GM12878 (cell line): ENCODE data around the gene MARCHF6. TPM values are rescaled to one million over a fixed set of nuclear protein-coding genes. Genes with fewer than 3 reads are reported as not detected.

Experiments
- ATAC-seq: fragments of 200-7000 bp; cut with Tn5 transposase; 3 replicates; pipeline ENCODE4 v1.9.1; 2020; ENCODE audit warnings: mild to moderate bottlenecking, moderate library complexity
- BruUV-seq: library from RNA; stranded (reverse); fragments of 400-500 nt; replicated peaks from 2 replicates; lab custom pipeline; 2021; lab: Mats Ljungman, UMichigan
- CTCF ChIA-PET: fragments of 300-600 bp; sonication (Branson Sonifier 250); formaldehyde crosslinking; extraction: SDS; loops from one replicate; lab custom pipeline; 2021; ENCODE audit warnings: inconsistent platforms; lab: Yijun Ruan, JAX
- POLR2A ChIA-PET: fragments of 350-600 bp; formaldehyde crosslinking; extraction: SDS; loops from one replicate; lab custom pipeline; 2021; ENCODE audit warnings: inconsistent platforms; lab: Charles Lee
- RAD21 ChIA-PET: fragments of 300-600 bp; sonication (Branson Sonifier 250); formaldehyde crosslinking; loops from one replicate; lab custom pipeline; 2023; ENCODE audit warnings: antibody characterized with exemption; ENCODE audit not compliant: unreplicated experiment; lab: Charles Lee
- SMC1A ChIA-PET: fragments of 300-600 bp; sonication (Branson Sonifier 250); formaldehyde crosslinking; loops from one replicate; lab custom pipeline; 2023; ENCODE audit not compliant: unreplicated experiment, uncharacterized antibody; lab: Charles Lee
- DNase-seq: peaks from one replicate; pipeline ENCODE4 v3.0.0-alpha.2; 2011; ENCODE audit warnings: low read depth, low spot score
- FAIRE-seq: peaks from 3 replicates; lab custom pipeline; 2011; peaks lifted over from hg19 to GRCh38; lab: Jason Lieb, UNC
- H2AFZ ChIP-seq: 2 replicates; pipeline ENCODE4 v1.6.0; 2011; ENCODE audit warnings: low read depth, low read length, control low read depth; ENCODE audit not compliant: control insufficient read depth
- H3K27ac ChIP-seq: 2 replicates; pipeline ENCODE4 v1.5.1; 2011; ENCODE audit warnings: control low read depth; ENCODE audit not compliant: control insufficient read depth, insufficient read depth
- H3K27me3 ChIP-seq, 2 experiments: replicated peaks in 1 of 2; 2 replicates each; pipeline versions ENCODE4 v1.6.0 to v1.6.1; 2011; ENCODE audit warnings: low read length in 1 of 2; ENCODE audit not compliant: control insufficient read depth in 2 of 2, insufficient read depth in 2 of 2
- H3K36me3 ChIP-seq, 2 experiments: 2 replicates each; pipeline ENCODE4 v1.5.1; 2011; ENCODE audit warnings: low read length in 1 of 2; ENCODE audit not compliant: control insufficient read depth in 2 of 2, insufficient read depth in 2 of 2
- H3K4me1 ChIP-seq: 2 replicates; pipeline ENCODE4 v1.6.1; 2011; ENCODE audit warnings: mild to moderate bottlenecking, low read length, moderate library complexity, mixed read lengths; ENCODE audit not compliant: control insufficient read depth, insufficient read depth
- H3K4me2 ChIP-seq: 2 replicates; pipeline ENCODE4 v1.6.0; 2011; ENCODE audit warnings: control low read depth; ENCODE audit not compliant: control insufficient read depth, insufficient read depth
- H3K4me3 ChIP-seq: fragments of 200-600 bp; sonication (generic); 2 replicates; pipeline ENCODE4 v1.5.1; 2016
- H3K79me2 ChIP-seq: 2 replicates; pipeline ENCODE4 v1.6.0; 2011; ENCODE audit warnings: low read length; ENCODE audit not compliant: control insufficient read depth, insufficient read depth
- H3K9ac ChIP-seq: 2 replicates; pipeline ENCODE4 v1.8.0; 2011; ENCODE audit warnings: low read length, control low read depth, mixed read lengths; ENCODE audit not compliant: control insufficient read depth, insufficient read depth
- H3K9me3 ChIP-seq: replicated peaks from 3 replicates; pipeline ENCODE4 v1.5.1; 2011; ENCODE audit warnings: mild to moderate bottlenecking, low read length; ENCODE audit not compliant: control insufficient read depth, insufficient read depth
- H4K20me1 ChIP-seq: 2 replicates; pipeline ENCODE4 v1.6.0; 2011; ENCODE audit not compliant: control insufficient read depth, insufficient read depth
- CBX3 ChIP-seq: fragments of 200-600 bp; sonication (generic); IDR thresholded peaks from 2 replicates; pipeline ENCODE4 v1.6.1; 2016; ENCODE audit warnings: low read depth, borderline replicate concordance
- CEBPB ChIP-seq, 2 experiments: fragments of 150-350 bp in 1 of 2; IDR thresholded peaks; 2 replicates each; pipeline ENCODE4 v1.6.1; 2012 to 2014; ENCODE audit warnings: low read depth in 2 of 2, low read length in 2 of 2, borderline replicate concordance in 1 of 2, inconsistent platforms in 1 of 2
- CUX1 ChIP-seq: IDR thresholded peaks from 2 replicates; pipeline ENCODE4 v1.6.1; 2012; ENCODE audit warnings: improper control_type of control experiment, low read depth, low read length; ENCODE audit not compliant: insufficient replicate concordance
- E2F4 ChIP-seq: IDR thresholded peaks from 2 replicates; pipeline ENCODE4 v1.6.1; 2012; ENCODE audit warnings: low read depth, low read length, improper control_type of control experiment
- MYB ChIP-seq: fragments of 150-350 bp; IDR thresholded peaks from 2 replicates; pipeline ENCODE4 v1.6.1; 2014; ENCODE audit warnings: mild to moderate bottlenecking, low read depth, low read length, borderline replicate concordance
- POLR2A ChIP-seq: IDR thresholded peaks from 2 replicates; pipeline ENCODE4 v1.6.1; 2011; ENCODE audit warnings: low read depth, mild to moderate bottlenecking, low read length
- RELA ChIP-seq: fragments of 450-650 bp; IDR thresholded peaks from 2 replicates; pipeline ENCODE4 v1.8.0; 2014; ENCODE audit warnings: borderline replicate concordance; ENCODE audit not compliant: partially characterized antibody
- WRNIP1 ChIP-seq: IDR thresholded peaks from 2 replicates; pipeline ENCODE4 v1.6.1; 2011; ENCODE audit warnings: low read depth, low read length, improper control_type of control experiment, borderline replicate concordance
- ZBTB4 ChIP-seq: fragments of 450-650 bp; formaldehyde crosslinking; IDR thresholded peaks from 2 replicates; pipeline ENCODE4 v1.4.0; 2022; ENCODE audit warnings: mild to moderate bottlenecking, moderate library complexity
- ZNF207 ChIP-seq: fragments of 450-650 bp; IDR thresholded peaks from 2 replicates; pipeline ENCODE4 v1.6.1; 2014; ENCODE audit warnings: antibody characterized with exemption, mild to moderate bottlenecking, borderline replicate concordance
- WGBS: methylation state at CpG from one replicate; pipeline ENCODE4 v1.1.6; 2016; ENCODE audit warnings: low lambda C conversion rate; ENCODE audit not compliant: insufficient replicate concordance, insufficient coverage; ENCODE audit errors: missing lambda C conversion rate; 5-methylcytosine and 5-hydroxymethylcytosine counted together
- in situ Hi-C: fragments of 300-500 bp; cut with MboI; formaldehyde crosslinking; loops from 9 replicates; pipeline ENCODE4 v1.14.3; 2018; ENCODE audit warnings: mixed read lengths
- intact Hi-C: fragments of 100-400 bp; cut with micrococcal nuclease; formaldehyde crosslinking; loops from one replicate; pipeline ENCODE4 v1.14.2; 2022; ENCODE audit not compliant: unreplicated experiment
- polyA plus RNA-seq, 11 experiments: library from polyadenylated mRNA; depleted of rRNA in 4 of 11; unstranded in 6 of 11; stranded (reverse) in 5 of 11; fragments of >200 nt; fragmentation: Nextera tagmentation in 4 of 11; fragmentation: Illumina TruSeq in 1 of 11; extraction: Ambion mirVana in 4 of 11; extraction: Trizol in 1 of 11; gene quantifications; 1 replicate in 1 of 11; 2 replicates in 10 of 11; pipeline versions ENCODE4 v1.2.1 to v1.2.3, GENCODE V29; 2011 to 2016; ENCODE audit warnings: inconsistent platforms in 2 of 11, missing spikeins in 2 of 11, low read depth in 1 of 11
- total RNA-seq, 4 experiments: library from RNA; depleted of rRNA in 3 of 4; stranded (reverse); fragments of >200 nt in 3 of 4; fragmentation: Illumina TruSeq in 1 of 4; extraction: Trizol in 1 of 4; gene quantifications; 2 replicates each; pipeline versions ENCODE4 v1.2.1 to v1.2.3, GENCODE V29; 2013 to 2021

Gene MARCHF6
- total and polyA plus RNA-seq, 10 of the 15 experiments (the other 5 are each of a cell fraction or from before 2014, with no cell fraction given), result 39.1 to 172 (median 61.0) TPM

GRCh38 chr5:10319202-10319851 is 34.2 kb upstream of the MARCHF6 start:
- Histone ChIP-seq H3K27me3 (no peaks in the 10 kb centered on the region), H3K79me2 (no peaks in the 10 kb centered on the region)
- TF ChIP-seq ZBTB4 (no peak), CEBPB (IDR thresholded peaks at IDR 0.05; ENCODE audit: borderline replicate concordance in 1 of 2, low read depth in 2 of 2, low read length in 2 of 2) (no peak), CBX3 (no peak), WRNIP1 (no peak), POLR2A (no peak), ZNF207 (no peak), RELA (no peak), CUX1 (no peak), E2F4 (no peak), MYB (no peak)
- TF ChIP-seq, all 136 proteins: peak for 0
- CTCF ChIA-PET, result interaction anchor here (1.2 kb wide), 1 partner anchor 45 kb away, joined by 3 read pairs; no protein-coding TSS in a partner anchor
- SMC1A ChIA-PET, result interaction anchor here (0.6 kb wide), 1 partner anchor 97 kb away, joined by 3 read pairs; no protein-coding TSS in a partner anchor
- Histone ChIP-seq H3K9ac (no peak overlapping the region), H2AFZ (no peak overlapping the region), H3K4me3 (no peak overlapping the region), H3K4me2 (no peak overlapping the region), H3K36me3 (no peaks in the 10 kb centered on the region), H3K9me3 (no peaks in the 10 kb centered on the region; the same call in 2 of the 3 replicates), H3K27ac (no peak overlapping the region), H4K20me1 (no peaks in the 10 kb centered on the region), H3K4me1 (no peaks in the 10 kb centered on the region)
- DNase-seq (no peak), FAIRE-seq (no peak), ATAC-seq (no peak)
- BruUV-seq, result no TSS peak
- RAD21 ChIA-PET, result no interaction called here
- in situ Hi-C loops (no loop called here), intact Hi-C loops (no loop called here)
- WGBS, result 76% methylated on average over 11 of the region's 11 CpGs
- POLR2A ChIA-PET, result interaction anchor here (0.5 kb wide), 1 partner anchor 104 kb away, joined by 3 read pairs; no protein-coding TSS in a partner anchor
